Activated CD4-positive, alpha-beta T cell treated with anti-CD3 and anti-CD28 coated beads, Interleukin-2, amount 50 U/mL, for 16 hours (primary cell): Measurements from ENCODE around the gene MTCL3.

ENCODE experiments used
- DNase-seq: peaks from one replicate; pipeline ENCODE4 v3.0.0-alpha.2; 2020

The MTCL3 gene

DNA sequence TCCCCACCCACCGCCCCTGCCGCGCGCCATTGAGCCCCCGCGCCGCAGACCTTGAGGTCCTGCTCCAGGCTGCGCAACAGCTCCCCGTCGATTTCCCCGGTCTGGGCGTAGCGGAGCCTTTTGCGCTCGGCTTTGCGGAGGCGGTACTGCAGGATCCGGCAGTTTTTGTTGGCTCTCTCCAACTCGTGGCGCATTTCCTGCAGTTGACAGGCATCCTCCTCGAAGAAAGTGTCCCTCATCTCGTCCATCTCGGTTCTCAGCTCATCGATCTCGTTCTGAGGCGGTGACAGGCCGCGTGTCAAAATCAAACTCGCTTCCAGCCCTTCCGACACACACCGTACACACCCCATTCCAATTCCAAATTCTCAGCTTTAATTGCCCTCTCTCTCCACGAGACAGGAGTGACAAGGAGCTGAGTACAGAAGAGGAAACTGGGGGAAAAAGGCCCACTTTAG is 4.3 kb downstream of the MTCL3 start:
- peak; percentile 72 for DNase-seq

DNA sequence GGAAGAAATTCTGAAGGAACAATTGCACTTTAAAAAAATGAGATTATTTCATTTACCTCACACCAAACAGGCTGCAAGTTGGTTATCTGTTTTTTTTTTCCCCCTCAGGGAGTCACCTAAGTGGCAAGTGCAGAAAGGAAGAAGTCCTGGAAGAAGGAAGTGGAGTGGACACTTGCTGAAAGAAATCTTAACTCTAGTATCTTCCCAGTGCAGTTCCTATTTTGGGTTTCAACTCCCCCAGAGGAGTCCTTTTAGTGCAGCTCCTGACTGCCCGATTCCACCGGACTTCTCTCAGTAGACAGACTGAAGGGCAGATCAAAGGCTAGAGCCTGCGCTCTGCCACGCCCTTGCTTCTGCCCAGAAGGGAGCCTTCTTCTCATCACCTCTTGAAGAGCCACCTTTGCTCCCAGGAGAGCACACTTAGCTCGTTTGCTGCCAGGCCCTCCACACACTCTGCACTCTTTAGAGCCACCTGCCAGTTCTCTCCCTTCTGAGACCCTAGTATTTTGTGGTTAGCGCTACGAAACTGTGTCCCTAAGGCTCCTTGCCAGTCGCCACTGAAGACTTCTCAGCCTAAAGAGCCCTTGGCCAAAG is 4.9 kb downstream of the MTCL3 start:
- no peak for DNase-seq

DNA sequence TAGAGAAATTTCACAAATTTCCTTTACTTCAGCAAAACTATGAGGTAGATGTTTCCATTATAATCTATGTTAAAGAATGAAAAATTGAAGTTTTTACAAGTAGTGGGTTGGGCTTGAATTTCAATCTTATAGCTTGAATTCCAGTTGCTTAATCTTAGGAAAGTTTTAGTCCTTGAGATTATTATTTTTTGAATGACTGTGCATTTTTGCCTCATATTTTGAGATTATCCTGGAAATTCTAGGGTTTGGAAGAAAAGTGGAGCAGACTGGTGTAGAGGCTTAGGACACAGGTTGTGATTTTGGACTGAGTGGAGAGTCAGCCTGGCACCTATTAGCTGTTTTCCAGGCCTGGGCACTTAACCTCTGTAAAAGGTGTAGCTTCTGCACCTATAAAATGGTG is 5.7 kb downstream of the MTCL3 start:
- DNase-seq = no peak

DNA sequence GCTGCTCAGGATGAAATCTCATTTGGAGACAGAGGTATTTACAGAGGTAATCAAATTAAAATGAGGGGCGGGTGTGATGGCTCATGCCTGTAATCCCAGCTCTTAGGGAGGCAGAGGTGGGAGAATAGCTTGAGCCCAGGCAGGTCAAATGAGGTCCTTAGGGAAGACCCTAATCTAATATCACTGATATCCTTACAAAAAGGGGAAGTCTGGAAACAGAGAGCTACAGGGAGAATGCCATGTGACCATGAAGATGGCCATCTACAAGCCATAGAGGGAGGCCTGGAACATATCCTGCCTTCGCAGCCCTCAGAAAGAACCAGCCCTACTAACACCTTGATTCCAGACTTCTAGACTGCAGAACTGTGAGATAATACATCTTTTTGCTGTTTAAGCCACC is 8.3 kb downstream of the MTCL3 start:
- no peak for DNase-seq

DNA sequence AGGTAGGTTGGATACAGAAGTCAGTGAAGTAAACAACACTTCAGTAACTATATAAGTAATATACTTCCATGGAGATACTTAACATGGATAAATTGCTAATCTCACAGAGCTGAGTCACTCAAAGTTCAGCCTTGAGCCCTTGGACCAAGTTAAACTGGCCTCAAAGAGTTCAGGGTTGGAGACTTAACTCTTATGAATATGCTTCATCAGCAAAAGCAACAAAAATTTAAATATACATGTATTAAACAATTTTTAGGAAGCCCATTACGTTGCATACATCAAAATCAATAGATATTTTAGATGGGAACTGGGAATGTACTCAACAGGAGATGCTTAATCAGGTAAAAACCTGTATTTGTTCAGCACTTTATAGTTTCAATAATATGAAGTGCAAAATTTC is 12.2 kb downstream of the MTCL3 start:
- DNase-seq = no peak

DNA sequence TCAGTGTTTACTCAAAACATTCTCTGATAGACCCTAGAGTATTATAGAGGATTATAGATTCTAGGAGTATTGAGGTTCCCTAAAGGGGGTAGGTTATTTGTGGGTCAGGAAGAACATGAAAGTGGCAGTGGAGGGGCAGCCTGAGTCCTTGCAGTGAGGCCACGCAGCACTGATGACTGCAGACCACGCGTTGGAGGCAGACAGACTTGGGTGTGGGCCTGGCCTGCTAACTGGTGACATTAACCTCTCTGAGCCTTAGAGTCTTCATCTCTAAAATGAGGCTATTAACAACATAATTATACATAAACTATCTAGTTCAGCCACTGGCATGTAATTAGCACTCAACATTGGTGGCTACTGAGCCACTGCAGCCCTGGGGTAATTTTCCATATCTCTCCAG is 16.1 kb downstream of the MTCL3 start:
- no peak for DNase-seq

DNA sequence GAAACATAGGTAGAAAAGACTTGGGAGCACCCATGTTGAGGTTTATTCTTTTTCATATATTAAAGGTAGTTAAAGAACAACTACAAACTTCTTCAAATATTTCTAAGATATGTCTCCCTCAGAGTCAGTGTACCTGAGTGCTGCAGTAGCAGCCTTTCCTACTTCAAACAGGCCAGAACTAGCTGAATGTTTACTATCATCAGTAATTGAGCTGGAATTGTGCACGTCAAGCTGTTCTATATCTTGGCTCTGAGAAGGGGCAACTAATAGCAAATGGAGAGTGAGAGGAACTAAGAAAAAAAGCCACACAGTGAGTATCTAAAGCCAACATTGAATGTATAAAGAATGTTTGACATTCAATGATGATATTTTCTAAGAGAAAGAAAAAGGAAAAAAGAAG is 21.7 kb downstream of the MTCL3 start:
- DNase-seq = no peak

DNA sequence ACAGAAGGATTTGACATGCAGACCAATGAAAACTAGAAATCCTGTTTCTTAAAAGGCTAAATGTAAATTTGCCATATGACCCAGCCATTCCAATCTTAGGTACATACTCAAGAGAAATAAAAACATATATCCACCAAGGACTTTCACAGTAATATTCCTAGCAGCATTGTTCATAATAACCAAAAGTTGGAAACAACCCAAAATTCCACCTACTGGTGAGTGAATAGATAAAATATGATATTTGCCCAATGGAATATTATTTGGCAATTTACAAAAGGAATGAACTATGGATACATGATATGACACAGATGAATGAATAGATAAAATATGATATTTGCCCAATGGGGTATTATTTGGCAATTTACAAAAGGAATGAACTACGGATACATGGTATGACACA is 22.7 kb downstream of the MTCL3 start:
- DNase-seq = no peak

DNA sequence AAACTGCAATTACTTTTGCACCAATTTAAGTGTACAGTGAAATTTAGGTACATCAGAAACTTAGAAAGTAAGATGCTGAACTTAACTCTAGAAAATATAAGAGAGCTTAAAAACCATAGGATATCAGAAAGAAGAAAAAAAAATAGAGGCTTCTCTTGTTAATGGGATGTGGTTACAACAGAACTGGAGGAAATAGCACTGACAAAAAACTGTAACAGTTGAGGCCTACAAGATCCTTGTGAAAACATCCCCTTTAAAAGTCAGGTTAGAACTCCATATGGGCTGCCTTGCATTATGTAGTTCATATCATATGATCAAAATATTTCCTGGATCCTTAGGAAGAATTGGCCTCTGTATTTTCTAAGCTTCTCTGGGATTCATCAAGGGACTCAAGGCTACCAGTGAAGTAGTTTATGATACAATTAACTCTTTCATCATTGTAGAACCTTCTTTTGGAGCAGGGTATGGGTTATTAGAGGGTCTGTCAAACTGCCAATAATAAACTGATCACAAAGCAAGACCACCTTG is 24.8 kb downstream of the MTCL3 start:
- DNase-seq = no peak

DNA sequence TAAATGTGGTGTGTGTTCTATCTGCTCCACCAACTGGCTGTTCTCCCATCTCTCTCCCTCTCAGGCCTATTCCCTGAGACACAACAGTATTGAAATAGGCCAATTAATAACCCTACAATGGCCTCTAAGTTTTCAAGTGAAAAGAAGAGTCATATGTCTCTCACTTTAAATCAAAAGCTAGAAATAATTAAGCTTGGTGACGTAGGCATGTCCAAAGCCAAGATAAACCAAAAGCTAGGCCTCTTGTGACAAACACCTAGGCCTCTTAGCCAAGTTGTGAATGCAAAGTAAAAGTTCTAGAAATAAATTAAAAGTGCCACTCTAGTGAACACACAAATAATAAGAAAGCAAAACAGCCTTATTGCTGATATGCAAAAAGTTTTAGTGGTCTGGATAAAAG is 29.9 kb downstream of the MTCL3 start:
- no peak for DNase-seq

DNA sequence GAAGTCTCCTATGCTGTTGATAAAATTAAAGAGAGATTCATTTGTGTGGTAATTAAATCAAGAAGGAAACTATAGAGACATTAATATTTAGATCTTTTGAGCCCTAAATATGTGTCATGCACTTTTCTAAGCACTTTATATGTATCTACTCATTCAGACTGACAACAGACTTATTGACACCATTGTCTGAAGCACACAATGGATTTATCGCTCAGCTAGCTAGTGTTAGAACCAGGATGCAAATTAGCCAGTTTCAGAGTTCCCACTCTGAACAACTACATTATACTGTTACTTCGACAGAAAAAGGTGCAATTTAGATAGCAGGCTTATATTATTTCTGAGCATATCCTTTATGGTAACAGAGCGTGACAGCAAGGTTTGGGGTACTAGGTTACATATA is 32.2 kb downstream of the MTCL3 start:
- no peak for DNase-seq

DNA sequence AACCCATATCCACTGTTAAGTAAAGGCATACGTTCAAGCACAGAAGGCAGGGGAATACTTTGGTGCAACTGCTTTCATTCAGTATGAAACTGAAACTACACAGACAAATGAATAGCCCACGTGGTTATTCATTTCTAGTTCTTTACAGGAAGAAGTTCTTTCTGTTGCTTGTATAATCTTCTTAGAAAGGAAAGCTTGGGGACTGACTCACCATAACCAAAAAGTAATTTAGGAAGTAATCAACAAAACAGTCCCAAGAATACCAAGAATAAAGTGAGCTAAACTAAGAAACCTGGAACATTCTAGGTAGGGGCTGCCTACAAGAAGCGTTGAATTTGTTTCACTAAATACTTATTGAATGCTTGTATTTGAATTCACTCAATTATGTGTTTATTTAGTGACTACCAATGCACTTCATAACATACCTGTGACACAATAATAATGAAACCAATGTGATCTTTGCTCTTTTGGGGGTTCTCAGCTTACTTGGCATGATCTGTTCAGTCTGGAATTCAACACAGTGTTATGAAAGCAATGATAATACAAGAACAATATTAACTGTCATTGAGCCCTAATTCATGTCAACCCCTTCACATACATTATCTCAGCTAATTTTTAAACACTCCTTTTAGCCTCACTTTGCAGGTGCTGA is 34.8 kb downstream of the MTCL3 start:
- peak; percentile 84 for DNase-seq

DNA sequence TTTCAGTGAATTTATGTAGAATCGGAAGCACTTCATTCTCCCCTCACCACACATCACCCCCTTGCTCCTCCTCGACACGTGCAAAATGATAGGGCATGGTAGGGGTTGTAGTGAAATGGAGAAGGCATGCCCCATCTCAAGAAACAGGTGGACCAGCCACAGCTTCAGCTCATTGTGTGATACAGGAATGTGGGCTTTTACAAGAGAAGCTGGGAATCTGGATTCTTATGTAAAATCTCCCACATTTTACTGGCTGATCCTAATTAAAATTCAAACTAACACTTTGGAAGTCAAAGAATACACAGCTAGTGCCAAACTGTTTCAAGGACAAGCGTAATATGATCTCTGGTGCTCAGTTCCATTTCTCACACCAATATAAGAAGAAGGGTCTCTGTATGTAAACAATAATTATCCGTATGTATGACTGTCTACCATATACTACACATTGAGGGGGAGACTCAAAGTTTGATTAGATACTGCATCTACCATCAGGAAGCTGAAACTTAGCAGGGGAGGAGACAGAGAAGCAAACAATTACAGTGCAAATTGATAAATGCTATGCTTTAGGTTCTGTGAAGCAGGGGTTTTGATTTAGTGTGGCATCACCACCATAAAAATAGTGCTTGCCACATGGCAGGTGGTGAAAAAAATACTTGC is 35.6 kb downstream of the MTCL3 start:
- DNase-seq = no peak

DNA sequence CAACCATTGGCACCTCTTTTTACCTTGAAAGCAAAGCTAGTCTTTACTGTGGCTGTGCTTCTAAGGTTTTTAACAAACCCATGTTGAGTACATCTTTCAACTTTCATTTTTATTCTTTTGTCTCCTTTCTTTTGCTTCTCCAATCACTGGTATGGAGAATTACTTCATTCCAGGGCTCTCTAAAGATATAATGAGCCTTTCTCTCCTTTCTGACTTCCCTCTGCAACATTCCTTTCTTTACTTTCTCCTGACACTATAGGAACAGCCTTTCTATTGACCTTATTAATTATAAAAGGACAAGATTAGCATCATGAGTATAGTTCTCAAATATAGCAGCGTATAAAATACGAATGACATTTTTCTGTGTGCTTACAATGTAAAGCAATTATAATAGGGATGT is 36.8 kb downstream of the MTCL3 start:
- DNase-seq = no peak

DNA sequence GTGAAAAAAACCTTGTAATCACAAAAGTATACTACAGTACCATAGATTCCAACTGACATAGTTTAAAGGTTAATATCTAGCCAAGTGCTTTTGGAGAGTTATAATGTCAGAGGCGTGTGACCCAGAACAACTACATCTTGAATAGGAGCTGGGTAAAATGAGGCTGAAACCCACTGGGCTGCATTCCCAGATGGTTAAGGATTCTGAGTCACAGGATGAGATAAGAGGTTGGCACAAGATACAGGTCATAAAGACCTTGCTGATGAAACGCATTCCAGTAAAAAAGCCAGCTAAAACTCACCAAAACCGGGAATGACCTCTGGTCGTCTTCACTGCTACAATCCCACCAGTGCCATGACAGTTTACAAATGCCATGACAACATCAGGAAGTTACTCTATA is 37.5 kb downstream of the MTCL3 start:
- no peak for DNase-seq

DNA sequence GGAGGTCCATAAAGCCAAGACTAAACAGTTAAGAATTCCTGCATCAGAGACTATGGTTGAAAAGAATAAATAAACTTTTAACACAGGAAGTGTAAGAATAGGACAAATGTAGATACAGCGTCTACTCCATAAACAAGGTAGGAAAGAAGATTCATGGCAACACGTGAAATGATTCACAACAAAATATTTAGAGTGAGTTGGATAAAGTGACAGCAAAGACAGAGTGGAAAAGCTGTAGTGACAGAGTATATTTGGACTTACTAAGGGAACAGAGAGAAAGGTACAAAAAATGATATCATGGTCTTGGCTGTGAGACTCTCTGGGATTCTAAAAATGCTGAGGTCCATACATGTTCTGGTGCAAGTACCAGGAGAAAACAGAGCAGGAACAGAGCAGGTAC is 38.0 kb downstream of the MTCL3 start:
- no peak for DNase-seq

DNA sequence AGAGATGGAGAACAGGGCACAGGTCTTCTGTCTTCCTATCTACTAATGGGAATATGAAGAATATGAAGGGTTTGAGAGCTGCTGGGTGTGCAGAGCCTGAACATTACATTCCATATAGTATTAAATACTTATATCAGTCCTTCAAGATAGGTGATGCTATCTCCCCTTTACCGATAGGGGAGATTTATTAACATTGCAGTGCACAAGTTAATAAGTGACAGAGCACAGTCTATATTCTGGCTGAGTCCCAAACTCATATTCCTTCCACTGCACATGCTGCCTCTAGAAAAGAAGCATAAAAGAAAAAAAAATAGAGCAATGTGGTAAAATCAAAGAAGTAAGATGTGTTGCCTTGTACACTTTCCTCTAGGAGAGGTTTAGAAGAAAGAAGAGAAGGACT is 41.5 kb downstream of the MTCL3 start:
- DNase-seq = no peak

DNA sequence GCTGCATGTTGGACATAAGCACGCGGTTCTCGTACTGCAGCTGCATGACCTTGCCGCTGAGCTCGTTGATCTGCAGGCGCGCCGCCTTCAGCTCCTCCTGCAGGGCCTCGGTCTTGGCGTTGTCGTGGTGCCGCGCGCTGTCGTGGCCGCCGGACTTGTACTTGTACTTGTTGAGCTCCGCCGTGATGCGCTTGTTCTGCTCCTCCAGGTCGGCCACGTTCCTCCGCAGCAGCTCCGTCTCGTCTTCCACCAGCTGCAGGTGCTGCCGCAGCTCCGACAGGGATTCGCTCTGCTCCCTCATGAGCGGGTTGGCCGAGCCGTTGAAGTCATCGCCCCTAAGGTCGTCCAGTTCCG is 43.3 kb downstream of the MTCL3 start:
- no peak for DNase-seq

DNA sequence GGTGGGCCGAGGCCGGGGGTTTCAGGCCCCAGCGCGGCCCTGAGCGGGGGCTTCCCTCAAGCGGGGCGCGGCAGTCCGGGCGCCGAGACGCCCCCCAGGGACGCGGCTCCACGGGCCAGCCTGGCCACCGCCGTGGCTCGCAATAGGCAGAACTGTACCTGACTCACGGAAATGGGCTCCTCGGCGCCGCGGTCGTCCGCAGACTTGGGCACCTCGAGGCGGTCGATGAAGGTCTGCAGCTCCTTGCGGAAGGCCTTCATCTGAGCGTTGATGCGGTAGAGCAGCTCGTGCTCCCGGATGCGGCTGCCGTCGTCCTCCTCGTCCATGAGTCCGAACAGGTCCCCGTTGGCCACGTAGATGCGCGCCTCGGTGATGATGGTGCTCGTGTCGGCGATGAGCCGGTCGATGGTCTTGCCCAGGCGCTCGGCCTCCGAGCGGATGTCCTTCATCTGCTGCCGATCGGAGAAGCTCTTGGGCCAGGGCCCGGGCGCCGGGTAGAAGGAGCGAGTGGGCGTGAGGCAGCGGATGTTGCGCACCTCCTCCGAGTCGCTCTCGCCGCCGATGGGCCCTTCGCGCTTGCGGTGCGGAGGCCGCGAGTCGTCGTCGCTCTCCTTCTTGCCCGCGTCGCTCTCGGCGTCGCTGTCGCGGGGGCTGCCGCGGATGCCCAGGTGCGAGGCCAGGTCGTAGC is 43.9 kb downstream of the MTCL3 start:
- DNase-seq = no peak

DNA sequence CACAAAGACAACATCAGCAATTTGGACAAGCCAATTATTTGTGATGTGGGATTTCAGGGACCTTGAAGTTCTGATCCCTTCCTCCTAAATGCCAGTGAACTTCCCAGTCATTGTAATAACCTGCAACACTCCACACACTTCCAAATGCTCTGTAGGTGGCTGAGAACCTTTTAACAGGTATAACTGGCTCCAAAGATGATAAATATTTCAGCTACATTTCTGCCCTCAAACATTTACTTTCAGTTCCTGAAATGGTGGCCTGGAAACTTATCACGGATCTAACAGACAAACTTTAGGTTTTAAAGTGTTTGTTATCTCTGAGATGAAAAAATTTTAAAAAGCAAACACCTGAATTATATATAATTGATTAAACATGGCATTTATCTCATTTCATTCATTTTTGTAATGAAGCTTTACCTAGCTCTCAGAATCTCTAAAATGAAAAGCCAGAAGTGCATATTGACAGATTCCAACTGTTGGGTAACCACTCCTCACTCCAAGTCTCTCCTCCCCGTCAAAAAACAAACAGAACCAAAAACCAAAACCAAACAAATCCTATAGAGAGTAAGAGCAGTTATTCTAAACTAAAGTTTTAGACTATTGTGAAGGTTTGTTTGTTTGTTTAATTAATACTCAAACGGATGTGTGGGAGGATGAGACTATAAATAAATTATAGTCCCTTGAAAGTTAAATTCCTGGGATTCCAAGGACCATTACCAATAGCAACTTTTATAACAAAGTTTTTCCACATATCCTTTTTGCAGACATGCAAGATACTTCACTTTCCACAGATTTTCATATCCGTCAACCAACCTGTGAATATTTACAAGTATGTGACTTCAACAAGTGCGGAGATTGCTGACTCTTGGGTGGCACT is 47.5 kb downstream of the MTCL3 start:
- no peak for DNase-seq

DNA sequence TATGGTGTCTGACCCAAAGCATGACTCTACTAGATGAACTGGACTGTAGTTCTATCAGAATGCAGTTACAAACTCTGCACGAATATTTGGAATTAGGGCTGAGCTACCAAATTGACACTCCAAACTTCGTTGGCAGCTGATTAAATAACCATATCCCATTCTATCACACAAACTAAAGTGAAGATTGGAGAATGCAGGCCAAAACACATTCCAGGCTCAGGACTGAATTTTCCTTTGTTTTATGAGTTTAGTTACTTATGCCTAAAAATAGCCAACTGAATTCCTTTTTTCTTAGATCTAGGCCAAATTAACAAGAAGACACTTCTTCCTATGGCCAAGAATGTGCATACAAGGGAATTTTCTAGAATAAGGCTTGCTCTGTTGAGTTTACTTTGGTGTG is 50.2 kb downstream of the MTCL3 start:
- no peak for DNase-seq

DNA sequence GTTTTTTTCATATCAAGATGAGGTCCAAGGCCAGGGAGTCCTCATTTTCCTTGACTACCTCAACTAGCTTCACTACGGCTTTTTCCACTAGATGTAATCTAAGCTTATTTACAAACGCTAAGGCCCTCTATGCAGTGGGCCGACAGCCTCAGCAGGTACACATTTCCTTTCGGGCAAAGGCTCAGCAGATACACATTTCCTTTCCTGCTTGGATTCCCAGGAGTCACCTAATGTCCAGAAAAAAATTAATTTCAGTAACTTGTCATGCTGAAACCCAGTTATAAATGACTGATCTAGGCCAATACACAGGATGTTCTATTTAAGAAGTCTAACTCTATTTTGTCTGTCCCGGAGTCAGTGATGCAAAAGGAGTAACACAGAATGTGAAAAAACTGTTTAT is 52.7 kb downstream of the MTCL3 start:
- DNase-seq = no peak
